Liver (tissue), 9 donors: Measurements from ENCODE around the gene DHCR7. TPM values are rescaled to one million over a fixed set of nuclear protein-coding genes. Genes with fewer than 3 reads are reported as not detected.

ENCODE experiments used
- DNase-seq: peaks from one replicate; pipeline ENCODE4 v3.0.0-alpha.2; 2017; ENCODE audit warnings: low spot score
- H3K27ac ChIP-seq, 2 donors: one replicate each; pipeline ENCODE4 v1.7.0; 2013; ENCODE audit warnings: inconsistent platforms in 2 of 2, low read length in 2 of 2, control low read depth in 1 of 2, low read depth in 1 of 2, mild to moderate bottlenecking in 1 of 2
- H3K27me3 ChIP-seq, 4 donors: one replicate each; pipeline versions ENCODE4 v1.6.1 to v1.7.0; 2013; ENCODE audit warnings: low read length in 3 of 4, inconsistent platforms in 1 of 4, mild to moderate bottlenecking in 1 of 4, moderate library complexity in 1 of 4; ENCODE audit not compliant: control insufficient read depth in 4 of 4, insufficient read depth in 4 of 4
- H3K36me3 ChIP-seq, 4 donors: one replicate each; pipeline versions ENCODE4 v1.6.1 to v1.7.0; 2013; ENCODE audit warnings: low read length in 3 of 4, mild to moderate bottlenecking in 3 of 4, low read depth in 1 of 4, moderate library complexity in 1 of 4; ENCODE audit not compliant: control insufficient read depth in 4 of 4, insufficient read depth in 3 of 4
- H3K4me1 ChIP-seq, 4 donors: one replicate each; pipeline versions ENCODE4 v1.6.1 to v1.7.0; 2013; ENCODE audit warnings: low read length in 3 of 4, mild to moderate bottlenecking in 3 of 4, moderate library complexity in 1 of 4; ENCODE audit not compliant: control insufficient read depth in 4 of 4, insufficient read depth in 4 of 4
- H3K4me3 ChIP-seq, 3 donors: one replicate each; pipeline versions ENCODE4 v1.6.1 to v1.7.0; 2013; ENCODE audit warnings: low read length in 3 of 3, control low read depth in 1 of 3, low read depth in 1 of 3, mild to moderate bottlenecking in 1 of 3
- H3K9ac ChIP-seq, 2 donors: one replicate each; pipeline ENCODE4 v1.7.0; 2013; ENCODE audit warnings: low read length in 2 of 2, mild to moderate bottlenecking in 2 of 2, moderate library complexity in 2 of 2, control low read depth in 1 of 2, low read depth in 1 of 2
- H3K9me3 ChIP-seq, 4 donors: one replicate each; pipeline versions ENCODE4 v1.6.1 to v1.7.0; 2013; ENCODE audit warnings: low read length in 3 of 4; ENCODE audit not compliant: control insufficient read depth in 4 of 4
- ATF3 ChIP-seq: IDR thresholded peaks from 2 replicates; pipeline ENCODE4 v1.6.1; 2016; ENCODE audit warnings: antibody characterized with exemption
- CTCF ChIP-seq: fragments of 150-350 bp; IDR thresholded peaks from 2 replicates; pipeline ENCODE4 v1.5.1; 2017; ENCODE audit warnings: improper control_type of control experiment, low read depth, low read length; ENCODE audit not compliant: missing input control
- EGR1 ChIP-seq, 2 donors: IDR thresholded peaks; 2 replicates each; pipeline ENCODE4 v1.6.1; 2016 to 2018; ENCODE audit warnings: antibody characterized with exemption in 2 of 2, low read depth in 2 of 2
- FOXA1 ChIP-seq: IDR thresholded peaks from 2 replicates; pipeline ENCODE4 v1.6.1; 2016; ENCODE audit warnings: antibody characterized with exemption
- FOXA2 ChIP-seq: IDR thresholded peaks from 2 replicates; pipeline ENCODE4 v1.6.1; 2016; ENCODE audit warnings: antibody characterized with exemption
- GABPA ChIP-seq, 2 donors: IDR thresholded peaks in 1 of 2; conservative IDR thresholded peaks in 1 of 2; 2 replicates each; pipeline ENCODE4 v1.6.1; 2016; ENCODE audit warnings: antibody characterized with exemption in 2 of 2, mild to moderate bottlenecking in 1 of 2, moderate library complexity in 1 of 2
- HNF4A ChIP-seq, 2 donors: conservative IDR thresholded peaks; 2 replicates each; pipeline ENCODE4 v1.6.1; 2016; ENCODE audit warnings: antibody characterized with exemption in 2 of 2, mild to moderate bottlenecking in 2 of 2
- HNF4G ChIP-seq: IDR thresholded peaks from 2 replicates; pipeline ENCODE4 v1.6.1; 2016; ENCODE audit warnings: antibody characterized with exemption
- JUND ChIP-seq, 2 donors: IDR thresholded peaks; 2 replicates each; pipeline ENCODE4 v1.6.1; 2016; ENCODE audit warnings: antibody characterized with exemption in 2 of 2
- MAX ChIP-seq: IDR thresholded peaks from 2 replicates; pipeline ENCODE4 v1.6.1; 2016; ENCODE audit warnings: antibody characterized with exemption
- NR2F2 ChIP-seq: IDR thresholded peaks from 2 replicates; pipeline ENCODE4 v1.6.1; 2016; ENCODE audit warnings: antibody characterized with exemption
- RAD21 ChIP-seq, 2 donors: IDR thresholded peaks; 2 replicates each; pipeline ENCODE4 v1.6.1; 2016; ENCODE audit warnings: antibody characterized with exemption in 2 of 2, mild to moderate bottlenecking in 2 of 2
- REST ChIP-seq: IDR thresholded peaks from 2 replicates; pipeline ENCODE4 v1.6.1; 2016; ENCODE audit warnings: antibody characterized with exemption, mild to moderate bottlenecking
- RXRA ChIP-seq, 2 donors: IDR thresholded peaks; 2 replicates each; pipeline ENCODE4 v1.6.1; 2017 to 2018; ENCODE audit warnings: antibody characterized with exemption in 2 of 2, mild to moderate bottlenecking in 1 of 2
- SP1 ChIP-seq: IDR thresholded peaks from 2 replicates; pipeline ENCODE4 v1.6.1; 2018; ENCODE audit warnings: antibody characterized with exemption, mild to moderate bottlenecking
- TAF1 ChIP-seq: conservative IDR thresholded peaks from 2 replicates; pipeline ENCODE4 v1.6.1; 2016; ENCODE audit warnings: antibody characterized with exemption, mild to moderate bottlenecking
- YY1 ChIP-seq: IDR thresholded peaks from 2 replicates; pipeline ENCODE4 v1.6.1; 2016; ENCODE audit warnings: antibody characterized with exemption, mild to moderate bottlenecking
- ZBTB33 ChIP-seq: IDR thresholded peaks from 2 replicates; pipeline ENCODE4 v1.6.1; 2016; ENCODE audit warnings: antibody characterized with exemption
- WGBS: extraction: QIAGEN DNeasy Blood & Tissue Kit; methylation state at CpG from one replicate; pipeline ENCODE4 v1.1.7; 2013; 5-methylcytosine and 5-hydroxymethylcytosine counted together
- polyA plus RNA-seq, 2 donors: library from polyadenylated mRNA; stranded (reverse) in 1 of 2; unstranded in 1 of 2; fragments of 200-250 nt in 1 of 2; fragments of >200 nt in 1 of 2; fragmentation: Nextera tagmentation in 1 of 2; extraction: Ambion mirVana in 1 of 2; gene quantifications; one replicate each; pipeline versions ENCODE4 v1.2.1 to v1.2.3, GENCODE V29; 2013 to 2015
- total RNA-seq, 2 donors: library from RNA; depleted of rRNA; stranded (reverse); fragments of >200 nt; gene quantifications; one replicate each; pipeline ENCODE4 v1.2.3, GENCODE V29; 2014
- donor health status: healthy.
- donor health status: healthy.
- donor health status: healthy.
- donor health status: healthy.
- donor health status: healthy.

Gene DHCR7
- total and polyA plus RNA-seq, 4 donors: 56.9 to 224 (median 172) TPM

- WGBS: 97% methylated on average over 33 of the region's 33 CpGs
- no peak for DNase-seq
- H3K4me1 ChIP-seq: no peaks in the 10 kb centered on the region
- H3K9ac ChIP-seq: no peak overlapping the region
- TF ChIP-seq NR2F2 (no peak), ATF3 (no peak), FOXA1 (no peak), HNF4A (conservative IDR thresholded peaks at IDR 0.05) (no peak), GABPA (IDR thresholded peaks at IDR 0.05 in 1 of 2, conservative IDR thresholded peaks at IDR 0.05 in 1 of 2) (no peak), ZBTB33 (no peak), HNF4G (no peak), RAD21 (IDR thresholded peaks at IDR 0.05) (no peak), TAF1 (no peak), RXRA (IDR thresholded peaks at IDR 0.05) (no peak), SP1 (no peak), FOXA2 (no peak), MAX (no peak), YY1 (no peak), CTCF (no peak), JUND (IDR thresholded peaks at IDR 0.05) (no peak), REST (no peak), EGR1 (IDR thresholded peaks at IDR 0.05; ENCODE audit: low read depth in 2 of 2) (no peak)
- H3K4me3 ChIP-seq: no peak overlapping the region
- no peak overlapping the region for H3K27ac ChIP-seq
- H3K9me3 ChIP-seq: no peaks in the 10 kb centered on the region
- no peaks in the 10 kb centered on the region for H3K27me3 ChIP-seq
- H3K36me3 ChIP-seq: peaks cover 19 to 58% (median 27%) of the 10 kb centered on the region in 4 donors
Measured at GRCh38 chr11:71472941-71473792, 25.0 kb upstream of the DHCR7 start.
